ENCODE measurements around the gene FOXP4. TPM values are rescaled to one million over a fixed set of nuclear protein-coding genes. Genes with fewer than 3 reads are reported as not detected.

The FOXP4 gene
- polyA plus RNA-seq, 2 of the 4 experiments (the other 2 are of a cell fraction): 2.6 to 14.2 TPM

- H3K4me1 ChIP-seq: 0 out of 3 replicates have a peak, but pooled peaks cover 6% of the 10 kb centered on the region
- 90% methylated on average over 35 of the region's 40 CpGs for WGBS (ENCODE audit: missing lambda C conversion rate)
- no peak for ATAC-seq
- no peak overlapping the region for H3K27ac ChIP-seq
- FAIRE-seq: no peak
- H3K4me3 ChIP-seq: no peak overlapping the region
- ChIA-PET CTCF (interaction anchor here (1.0 kb wide), 1 partner anchor 271 kb away, joined by 4 read pairs; no protein-coding TSS in a partner anchor), POLR2A (no interaction called here)
- no peaks in the 10 kb centered on the region for H3K9me3 ChIP-seq
- DNase-seq (ENCODE audit: low read depth in 1 of 2, low spot score in 1 of 2): no peak
- H3K4me2 ChIP-seq: no peak overlapping the region
- TF ChIP-seq CBX2 (IDR thresholded peaks at IDR 0.05; ENCODE audit: borderline replicate concordance, low read depth): no peak
- TF ChIP-seq ZSCAN20 (CRISPR knock-in tag; IDR thresholded peaks at IDR 0.05): no peak
- TF ChIP-seq, protein P1, sequence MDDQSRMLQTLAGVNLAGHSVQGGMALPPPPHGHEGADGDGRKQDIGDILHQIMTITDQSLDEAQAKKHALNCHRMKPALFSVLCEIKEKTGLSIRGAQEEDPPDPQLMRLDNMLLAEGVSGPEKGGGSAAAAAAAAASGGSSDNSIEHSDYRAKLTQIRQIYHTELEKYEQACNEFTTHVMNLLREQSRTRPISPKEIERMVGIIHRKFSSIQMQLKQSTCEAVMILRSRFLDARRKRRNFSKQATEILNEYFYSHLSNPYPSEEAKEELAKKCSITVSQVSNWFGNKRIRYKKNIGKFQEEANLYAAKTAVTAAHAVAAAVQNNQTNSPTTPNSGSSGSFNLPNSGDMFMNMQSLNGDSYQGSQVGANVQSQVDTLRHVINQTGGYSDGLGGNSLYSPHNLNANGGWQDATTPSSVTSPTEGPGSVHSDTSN (IDR thresholded peaks at IDR 0.05): no peak
These were observed 93.0 kb downstream of the FOXP4 start for GRCh38 chr6:41638935-41639808.

DNA sequence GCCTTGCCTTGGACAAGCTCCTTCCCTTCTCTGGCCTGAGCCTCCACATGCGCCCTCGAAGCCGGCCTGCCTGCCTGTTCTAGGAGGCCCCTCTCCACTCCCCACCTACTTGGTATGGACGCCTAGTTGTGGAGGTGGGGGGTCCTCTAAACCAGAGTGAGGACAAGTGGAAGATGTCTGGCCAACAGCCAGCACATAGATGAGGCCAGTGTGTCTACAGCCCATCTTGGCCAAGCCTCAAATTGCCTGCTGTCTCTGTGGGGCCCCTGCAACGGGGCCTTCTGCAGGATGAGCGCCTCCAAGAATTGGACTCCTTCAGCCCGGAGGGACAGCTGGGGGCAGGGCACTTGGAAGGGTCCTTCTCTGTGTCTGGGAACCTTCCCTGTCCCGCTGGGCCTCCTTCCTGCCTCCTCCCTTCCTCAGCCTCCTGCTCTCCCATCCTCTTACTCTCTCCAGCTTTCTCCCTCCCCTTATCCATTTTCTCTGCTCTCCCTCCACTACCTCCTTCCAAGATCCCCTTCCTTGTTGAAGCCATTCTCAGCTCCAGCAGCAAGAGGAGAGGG, 93.7 kb downstream of the FOXP4 start:
- Histone ChIP-seq H3K4me2 (no peak overlapping the region), H3K4me1 (0 out of 3 replicates have a peak, but pooled peaks cover 6% of the 10 kb centered on the region), H3K4me3 (no peak overlapping the region), H3K9me3 (no peaks in the 10 kb centered on the region), H3K27ac (no peak overlapping the region)
- ChIA-PET POLR2A (no interaction called here), CTCF (interaction anchor here (0.7 to 1.0 kb wide), 2 partner anchors 37 to 271 kb away, joined by 4 read pairs; no protein-coding TSS in a partner anchor)
- FAIRE-seq (no peak), DNase-seq (ENCODE audit: low read depth in 1 of 2, low spot score in 1 of 2) (no peak), ATAC-seq (no peak)
- 74% methylated on average over 5 of the region's 8 CpGs for WGBS (ENCODE audit: missing lambda C conversion rate)
- TF ChIP-seq KDM5A (IDR thresholded peaks at IDR 0.05): no peak
- TF ChIP-seq KDM1A (IDR thresholded peaks at IDR 0.05; ENCODE audit: low read depth): no peak
- TF ChIP-seq EHMT2 (IDR thresholded peaks at IDR 0.05; ENCODE audit: low read depth): no peak
- TF ChIP-seq, protein P2, sequence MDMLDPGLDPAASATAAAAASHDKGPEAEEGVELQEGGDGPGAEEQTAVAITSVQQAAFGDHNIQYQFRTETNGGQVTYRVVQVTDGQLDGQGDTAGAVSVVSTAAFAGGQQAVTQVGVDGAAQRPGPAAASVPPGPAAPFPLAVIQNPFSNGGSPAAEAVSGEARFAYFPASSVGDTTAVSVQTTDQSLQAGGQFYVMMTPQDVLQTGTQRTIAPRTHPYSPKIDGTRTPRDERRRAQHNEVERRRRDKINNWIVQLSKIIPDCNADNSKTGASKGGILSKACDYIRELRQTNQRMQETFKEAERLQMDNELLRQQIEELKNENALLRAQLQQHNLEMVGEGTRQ (IDR thresholded peaks at IDR 0.05): no peak
- TF ChIP-seq BHLHE40 (IDR thresholded peaks at IDR 0.05; ENCODE audit: low read depth, low read length): no peak
- TF ChIP-seq HEYL (CRISPR knock-in tag; IDR thresholded peaks at IDR 0.05): no peak
- no peak for TF ChIP-seq GATA3 (IDR thresholded peaks at IDR 0.05; ENCODE audit: borderline replicate concordance)
- TF ChIP-seq EHF (CRISPR knock-in tag; IDR thresholded peaks at IDR 0.05): no peak

DNA sequence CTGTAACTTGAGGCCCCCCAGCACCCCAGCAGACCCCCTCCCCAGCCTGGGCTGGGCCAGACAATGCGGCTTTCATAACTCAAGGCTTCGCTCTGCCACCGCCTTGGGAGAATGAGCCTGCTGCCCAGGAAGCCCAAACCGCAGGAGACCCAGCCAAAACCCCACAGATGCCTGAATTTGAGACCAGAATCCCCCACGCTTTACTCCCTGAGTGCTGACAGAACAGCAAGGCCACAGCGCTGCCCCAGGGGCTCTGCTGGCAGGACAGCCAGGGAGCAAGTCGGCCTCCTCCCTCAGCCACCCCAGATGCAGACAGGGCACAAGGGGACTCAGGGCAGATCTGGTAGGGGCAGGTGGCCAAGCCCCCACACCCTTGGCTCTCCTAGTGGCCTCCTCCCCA, 94.2 kb downstream of the FOXP4 start:
- Histone ChIP-seq H3K9me3 (no peaks in the 10 kb centered on the region), H3K4me2 (no peak overlapping the region), H3K27ac (no peak overlapping the region), H3K4me3 (no peak overlapping the region), H3K4me1 (0 out of 3 replicates have a peak, but pooled peaks cover 6% of the 10 kb centered on the region)
- FAIRE-seq: no peak
- WGBS (ENCODE audit: missing lambda C conversion rate): 100% methylated on average over 4 of the region's 7 CpGs
- ChIA-PET POLR2A (no interaction called here), CTCF (interaction anchor here (0.7 to 1.0 kb wide), 2 partner anchors 38 to 272 kb away, joined by 4 read pairs; no protein-coding TSS in a partner anchor)
- TF ChIP-seq CHD2 (IDR thresholded peaks at IDR 0.05; ENCODE audit: low read length, partially characterized antibody): no peak
- TF ChIP-seq CBX8 (IDR thresholded peaks at IDR 0.05): no peak
- no peak for TF ChIP-seq NFE2L2 (conservative IDR thresholded peaks at IDR 0.05; ENCODE audit: low read length)
- no peak for TF ChIP-seq REST (IDR thresholded peaks at IDR 0.05)
- no peak for TF ChIP-seq HOXA7 (CRISPR knock-in tag; IDR thresholded peaks at IDR 0.05)
- TF ChIP-seq, protein P1 (IDR thresholded peaks at IDR 0.05): no peak
- no peak for TF ChIP-seq KDM5A (IDR thresholded peaks at IDR 0.05)
- TF ChIP-seq JUNB (IDR thresholded peaks at IDR 0.05): no peak
- no peak for TF ChIP-seq CTCF (IDR thresholded peaks at IDR 0.05)
- no peak for TF ChIP-seq FOXS1 (CRISPR knock-in tag; IDR thresholded peaks at IDR 0.05)
- no peak for TF ChIP-seq GATA3 (IDR thresholded peaks at IDR 0.05; ENCODE audit: borderline replicate concordance)
- no peak for TF ChIP-seq KDM1A (IDR thresholded peaks at IDR 0.05; ENCODE audit: low read depth)
- TF ChIP-seq MYC (IDR thresholded peaks at IDR 0.05; ENCODE audit: borderline replicate concordance, low read length): no peak
- no peak for TF ChIP-seq HOXB5 (CRISPR knock-in tag; IDR thresholded peaks at IDR 0.05)
- no peak for TF ChIP-seq ZNF302 (CRISPR knock-in tag; IDR thresholded peaks at IDR 0.05)
- no peak for ATAC-seq
- DNase-seq (ENCODE audit: low read depth in 1 of 2, low spot score in 1 of 2): no peak

Measured in A549 (cell line).